BLaER1 treated with 17β-estradiol and CSF1 and Interleukin-3, amounts not matched to agents 10 nM and 100 nM (cell line): ENCODE results near the gene COL5A3.

Experiments
- H3K27ac ChIP-seq, 11 experiments: shearing (Covaris generic); formaldehyde crosslinking; 2 replicates each; pipeline ENCODE4 v1.8.1; 2022
- H3K27me3 ChIP-seq, 11 experiments: shearing (Covaris generic); formaldehyde crosslinking; 2 replicates each; pipeline ENCODE4 v1.8.1; 2022
- H3K36me3 ChIP-seq, 11 experiments: shearing (Covaris generic); formaldehyde crosslinking; 2 replicates each; pipeline ENCODE4 v1.8.1; 2022
- H3K4me1 ChIP-seq, 10 experiments: shearing (Covaris generic); formaldehyde crosslinking; 2 replicates each; pipeline ENCODE4 v1.8.1; 2022
- H3K4me2 ChIP-seq, 11 experiments: shearing (Covaris generic); formaldehyde crosslinking; 2 replicates each; pipeline ENCODE4 v1.8.1; 2022
- H3K4me3 ChIP-seq, 10 experiments: shearing (Covaris generic); formaldehyde crosslinking; 2 replicates each; pipeline ENCODE4 v1.8.1; 2022
- H3K9ac ChIP-seq, 11 experiments: shearing (Covaris generic); formaldehyde crosslinking; 2 replicates each; pipeline ENCODE4 v1.8.1; 2022
- H3K9me3 ChIP-seq, 11 experiments: shearing (Covaris generic); formaldehyde crosslinking; replicated peaks in 1 of 11; 2 replicates each; pipeline ENCODE4 v1.8.1; 2022
- H4K20me1 ChIP-seq, 11 experiments: shearing (Covaris generic); formaldehyde crosslinking; 2 replicates each; pipeline ENCODE4 v1.8.1; 2022
- Cebpa-rat ChIP-seq, 11 experiments: shearing (Covaris generic); IDR thresholded peaks; 2 replicates each; pipeline ENCODE4 v1.8.1; 2022

The COL5A3 gene

DNA sequence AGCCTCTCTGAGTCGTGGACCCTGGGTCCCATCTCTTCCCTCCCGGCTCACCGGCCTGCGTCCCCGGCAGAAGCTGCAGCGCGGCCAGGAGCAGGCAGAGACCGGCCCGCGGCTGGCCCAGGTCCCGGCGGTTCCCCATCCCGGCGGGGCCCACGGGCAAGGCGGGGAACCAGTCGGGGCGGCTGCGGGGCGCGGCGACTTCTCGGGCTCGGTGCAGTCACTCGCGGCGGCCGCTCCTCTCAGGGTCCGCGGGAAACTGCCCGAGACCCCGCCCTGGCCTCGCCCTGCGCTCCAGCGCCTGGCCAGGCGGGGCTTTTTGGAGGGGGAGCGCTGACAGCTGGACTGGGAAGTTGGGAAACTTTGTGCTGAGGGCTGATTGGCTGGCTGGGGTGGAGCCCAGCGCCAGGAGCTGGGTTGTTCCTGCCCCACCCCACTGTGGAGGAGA lies at the start of gene COL5A3:
COL5A3 (minus strand) TSS at position 258 of the 445 bp plus-strand sequence; CDS start at position 139, 119 bp downstream.
- H3K9ac ChIP-seq: no peak within 1 kb of the TSS
- no peaks in the 10 kb centered on the region for H3K36me3 ChIP-seq
- H3K9me3 ChIP-seq: no peaks in the 10 kb centered on the region
- peaks cover 23 to 39% (median 32%) of the 10 kb centered on the region in 11 experiments for H3K27me3 ChIP-seq
- peaks cover 24 to 54% (median 42%) of the 10 kb centered on the region in 10 experiments for H3K4me1 ChIP-seq
- no peak for TF ChIP-seq Cebpa-rat (IDR thresholded peaks at IDR 0.05)
- no peak within 1 kb of the TSS; a peak in 2 of 22 replicates for H3K4me2 ChIP-seq
- H4K20me1 ChIP-seq: peaks cover 0 to 25% (median 0%) of the 10 kb centered on the region in 11 experiments; a peak in 3 of 22 replicates
- no peak within 1 kb of the TSS for H3K27ac ChIP-seq
- H3K4me3 ChIP-seq: no peak within 1 kb of the TSS

GRCh38 chr19:10052602-10053360 lies 42.5 kb upstream of the COL5A3 start:
- H3K4me1 ChIP-seq: peaks cover 0 to 14% (median 10%) of the 10 kb centered on the region in 10 experiments; a peak in 13 of 20 replicates
- H4K20me1 ChIP-seq: no peaks in the 10 kb centered on the region
- no peaks in the 10 kb centered on the region for H3K9me3 ChIP-seq
- H3K9ac ChIP-seq: no peak overlapping the region
- H3K4me2 ChIP-seq: no peak overlapping the region
- TF ChIP-seq Cebpa-rat (IDR thresholded peaks at IDR 0.05): no peak
- no peaks in the 10 kb centered on the region for H3K27me3 ChIP-seq
- no peak overlapping the region for H3K4me3 ChIP-seq
- no peak overlapping the region for H3K27ac ChIP-seq
- no peaks in the 10 kb centered on the region for H3K36me3 ChIP-seq

DNA sequence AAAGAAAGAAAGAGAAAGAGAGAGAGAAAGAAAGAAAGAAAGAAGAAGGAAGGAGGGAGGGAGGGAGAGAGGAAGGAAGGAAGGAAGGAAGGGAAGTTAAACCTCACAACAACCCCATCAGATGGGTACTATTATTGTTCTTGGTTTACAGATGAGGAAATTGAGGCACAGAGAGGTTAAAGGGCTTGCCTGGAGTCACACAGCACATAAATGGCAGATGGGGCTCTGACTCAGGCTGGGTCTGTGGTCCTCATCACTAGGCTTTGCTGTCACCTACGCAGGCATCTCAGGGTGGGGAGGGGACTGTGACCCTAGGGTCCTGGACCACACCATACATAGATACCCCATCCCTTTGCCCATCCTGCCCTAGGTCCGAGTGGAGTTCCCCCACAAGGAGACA lies 39.3 kb upstream of the COL5A3 start:
- Histone ChIP-seq H3K9me3 (no peaks in the 10 kb centered on the region), H3K4me3 (no peak overlapping the region), H3K4me1 (peaks cover 0 to 18% (median 11%) of the 10 kb centered on the region in 10 experiments; a peak in 13 of 20 replicates), H4K20me1 (no peaks in the 10 kb centered on the region), H3K4me2 (no peak overlapping the region), H3K36me3 (no peaks in the 10 kb centered on the region), H3K27me3 (no peaks in the 10 kb centered on the region), H3K27ac (no peak overlapping the region), H3K9ac (no peak overlapping the region)
- no peak for TF ChIP-seq Cebpa-rat (IDR thresholded peaks at IDR 0.05)

GRCh38 chr19:10045371-10045770 lies 35.1 kb upstream of the COL5A3 start:
- Histone ChIP-seq H3K9me3 (no peaks in the 10 kb centered on the region), H3K9ac (no peak overlapping the region), H3K4me2 (no peak overlapping the region), H3K27ac (no peak overlapping the region), H4K20me1 (no peaks in the 10 kb centered on the region), H3K4me3 (no peak overlapping the region), H3K27me3 (no peaks in the 10 kb centered on the region), H3K36me3 (no peaks in the 10 kb centered on the region), H3K4me1 (peaks cover 0 to 18% (median 11%) of the 10 kb centered on the region in 10 experiments; a peak in 13 of 20 replicates)
- TF ChIP-seq Cebpa-rat (IDR thresholded peaks at IDR 0.05): no peak

DNA sequence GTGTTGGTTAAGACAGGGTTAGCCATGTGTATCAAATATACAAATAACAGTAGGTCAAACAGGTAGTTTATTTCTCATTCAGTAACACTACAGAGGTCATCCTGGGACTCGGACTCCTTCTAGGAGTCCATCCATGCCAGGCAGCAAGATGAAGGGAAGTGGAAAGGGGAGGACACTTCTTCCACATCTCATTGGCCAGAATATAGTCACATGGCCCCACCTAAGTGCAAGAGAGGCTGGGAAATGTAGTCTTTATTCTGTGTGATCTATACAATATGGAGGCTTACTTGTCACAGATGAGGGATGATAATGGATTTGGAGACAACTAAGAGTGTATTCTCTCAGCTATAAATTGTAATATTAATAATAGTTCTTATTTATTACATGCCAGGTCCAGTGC lies 34.1 kb upstream of the COL5A3 start:
- H3K9ac ChIP-seq: no peak overlapping the region
- peaks cover 0 to 16% (median 7%) of the 10 kb centered on the region in 10 experiments; a peak in 12 of 20 replicates for H3K4me1 ChIP-seq
- TF ChIP-seq Cebpa-rat (IDR thresholded peaks at IDR 0.05): no peak
- no peaks in the 10 kb centered on the region for H3K9me3 ChIP-seq
- no peak overlapping the region for H3K4me3 ChIP-seq
- no peak overlapping the region for H3K4me2 ChIP-seq
- H4K20me1 ChIP-seq: no peaks in the 10 kb centered on the region
- H3K36me3 ChIP-seq: no peaks in the 10 kb centered on the region
- H3K27me3 ChIP-seq: no peaks in the 10 kb centered on the region
- H3K27ac ChIP-seq: no peak overlapping the region

DNA sequence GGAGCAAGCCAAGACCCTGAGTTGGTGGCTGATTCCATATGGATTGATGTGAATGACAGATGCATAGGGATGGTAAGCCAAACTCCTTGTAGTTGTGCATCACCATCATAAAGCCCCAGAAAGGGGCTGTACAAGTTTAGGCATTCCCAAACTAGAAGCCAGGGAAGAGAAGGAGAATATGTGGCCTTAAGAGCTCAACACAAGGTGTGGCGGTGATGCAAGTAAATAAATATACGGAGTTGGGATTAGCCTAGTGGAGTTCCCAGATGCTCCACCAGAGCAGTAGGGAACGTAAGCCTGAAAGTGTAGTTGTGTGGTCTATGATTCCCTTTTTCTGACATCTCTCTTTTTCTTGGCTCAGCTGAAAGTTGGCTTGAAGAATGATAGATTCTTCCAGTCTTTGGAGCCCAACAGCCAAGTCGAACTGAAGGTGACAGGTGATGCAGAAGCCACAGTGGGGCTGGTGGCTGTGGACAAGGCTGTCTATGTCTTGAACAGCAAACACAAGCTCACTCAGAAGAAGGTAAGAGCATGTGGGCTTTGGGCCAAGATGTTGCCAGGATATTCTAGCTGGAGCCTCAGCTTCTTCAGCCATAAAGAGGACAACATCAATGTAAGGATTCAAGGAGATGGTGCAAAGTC lies 33.1 kb upstream of the COL5A3 start:
- Histone ChIP-seq H3K9ac (no peak overlapping the region), H4K20me1 (no peaks in the 10 kb centered on the region), H3K4me2 (no peak overlapping the region), H3K4me1 (peaks cover 0 to 12% (median 7%) of the 10 kb centered on the region in 10 experiments; a peak in 11 of 20 replicates), H3K9me3 (no peaks in the 10 kb centered on the region), H3K36me3 (no peaks in the 10 kb centered on the region), H3K4me3 (no peak overlapping the region), H3K27ac (no peak overlapping the region), H3K27me3 (no peaks in the 10 kb centered on the region)
- TF ChIP-seq Cebpa-rat (IDR thresholded peaks at IDR 0.05): no peak

GRCh38 chr19:10037809-10038208 lies 27.5 kb upstream of the COL5A3 start:
- Histone ChIP-seq H4K20me1 (no peaks in the 10 kb centered on the region), H3K27me3 (peaks cover 0 to 7% (median 0%) of the 10 kb centered on the region in 11 experiments; a peak in 4 of 22 replicates), H3K4me1 (no peaks in the 10 kb centered on the region), H3K27ac (no peak overlapping the region), H3K4me2 (no peak overlapping the region), H3K9ac (no peak overlapping the region), H3K9me3 (no peaks in the 10 kb centered on the region), H3K36me3 (no peaks in the 10 kb centered on the region), H3K4me3 (no peak overlapping the region)
- no peak for TF ChIP-seq Cebpa-rat (IDR thresholded peaks at IDR 0.05)

DNA sequence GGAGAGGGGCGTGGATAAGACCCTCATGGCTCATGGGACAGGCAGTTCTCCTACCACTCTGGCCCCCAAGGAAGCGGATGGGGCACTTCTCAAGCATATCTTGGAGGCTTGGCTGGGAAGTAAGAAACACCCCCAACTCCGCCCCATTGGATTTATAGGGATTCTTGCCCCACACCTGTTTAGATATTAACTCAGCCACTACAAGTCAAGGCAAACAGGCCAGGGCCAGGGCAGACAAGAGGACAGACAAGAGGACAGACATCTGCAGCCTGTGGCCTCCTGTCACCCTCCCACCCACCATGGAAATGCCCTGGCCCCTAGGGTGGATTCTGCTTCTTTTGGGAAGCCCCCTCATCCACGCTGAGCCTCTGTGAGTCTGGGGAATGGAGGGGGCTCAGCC lies 27.1 kb upstream of the COL5A3 start:
- no peak for TF ChIP-seq Cebpa-rat (IDR thresholded peaks at IDR 0.05)
- no peaks in the 10 kb centered on the region for H4K20me1 ChIP-seq
- peaks cover 0 to 11% (median 0%) of the 10 kb centered on the region in 11 experiments; a peak in 4 of 22 replicates for H3K27me3 ChIP-seq
- H3K4me2 ChIP-seq: no peak overlapping the region
- no peak overlapping the region for H3K27ac ChIP-seq
- no peaks in the 10 kb centered on the region for H3K36me3 ChIP-seq
- H3K9ac ChIP-seq: no peak overlapping the region
- no peaks in the 10 kb centered on the region for H3K4me1 ChIP-seq
- no peak overlapping the region for H3K4me3 ChIP-seq
- H3K9me3 ChIP-seq: no peaks in the 10 kb centered on the region

- Histone ChIP-seq H3K4me1 (no peaks in the 10 kb centered on the region), H4K20me1 (no peaks in the 10 kb centered on the region), H3K27ac (no peak overlapping the region), H3K4me2 (no peak overlapping the region), H3K4me3 (no peak overlapping the region), H3K9me3 (no peaks in the 10 kb centered on the region), H3K27me3 (peaks cover 0 to 13% (median 0%) of the 10 kb centered on the region in 11 experiments; a peak in 4 of 22 replicates), H3K36me3 (no peaks in the 10 kb centered on the region), H3K9ac (no peak overlapping the region)
- TF ChIP-seq Cebpa-rat (IDR thresholded peaks at IDR 0.05): no peak
Observed at GRCh38 chr19:10036601-10037071, 26.3 kb upstream of the COL5A3 start.
